Measurements from ENCODE around the gene HSFX3.

DNA sequence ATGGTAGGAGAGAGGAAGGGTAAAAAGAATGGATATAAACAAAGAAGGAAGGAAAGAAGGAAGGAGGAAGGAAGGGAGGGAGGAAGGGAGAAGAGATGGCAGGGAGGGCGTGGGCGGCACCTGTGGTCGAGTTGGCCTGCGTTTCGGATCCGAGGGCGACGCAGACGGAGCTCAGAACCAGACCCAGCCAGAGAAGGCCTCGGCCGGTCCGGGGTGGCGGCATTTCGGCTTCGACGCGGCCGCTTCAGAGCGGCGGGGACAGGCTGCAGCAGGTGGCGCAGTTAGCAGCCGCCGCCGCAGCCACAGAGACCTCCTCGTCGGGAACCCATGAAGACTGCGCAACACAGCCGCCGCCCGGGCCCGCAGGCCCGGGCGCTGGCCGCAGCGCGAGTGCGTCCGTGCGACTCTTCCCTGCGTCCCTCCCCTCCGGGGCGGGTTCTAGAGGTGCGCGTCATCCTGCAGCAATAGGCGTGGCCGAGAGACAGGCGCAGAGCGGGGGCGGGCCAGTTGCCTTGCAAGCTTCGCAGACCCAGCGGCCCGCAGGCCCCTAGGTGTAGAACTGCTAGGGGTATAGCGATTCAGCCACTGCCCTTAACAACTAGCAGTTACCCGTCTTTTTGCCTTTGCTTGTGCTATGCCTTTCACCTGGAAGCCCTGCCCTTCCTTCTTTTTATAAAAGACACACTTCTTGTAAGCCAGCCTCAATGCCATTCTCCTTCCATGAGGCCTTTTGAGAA lies 44.6 kb downstream of the HSFX3 start, which contains the start of gene IDS:
- no peak for TF ChIP-seq GATA3 (IDR thresholded peaks at IDR 0.05; ENCODE audit: low read depth, low read length)
- TF ChIP-seq GATA2 (IDR thresholded peaks at IDR 0.05; ENCODE audit: low read depth, low read length): no peak
